Measurements from ENCODE around the gene WASF2. TPM values are rescaled to one million over a fixed set of nuclear protein-coding genes. Genes with fewer than 3 reads are reported as not detected.

WASF2 gene
- total RNA-seq, 3 donors from 2014 or later: 82.2 to 98.7 (median 87.1) TPM

DNA sequence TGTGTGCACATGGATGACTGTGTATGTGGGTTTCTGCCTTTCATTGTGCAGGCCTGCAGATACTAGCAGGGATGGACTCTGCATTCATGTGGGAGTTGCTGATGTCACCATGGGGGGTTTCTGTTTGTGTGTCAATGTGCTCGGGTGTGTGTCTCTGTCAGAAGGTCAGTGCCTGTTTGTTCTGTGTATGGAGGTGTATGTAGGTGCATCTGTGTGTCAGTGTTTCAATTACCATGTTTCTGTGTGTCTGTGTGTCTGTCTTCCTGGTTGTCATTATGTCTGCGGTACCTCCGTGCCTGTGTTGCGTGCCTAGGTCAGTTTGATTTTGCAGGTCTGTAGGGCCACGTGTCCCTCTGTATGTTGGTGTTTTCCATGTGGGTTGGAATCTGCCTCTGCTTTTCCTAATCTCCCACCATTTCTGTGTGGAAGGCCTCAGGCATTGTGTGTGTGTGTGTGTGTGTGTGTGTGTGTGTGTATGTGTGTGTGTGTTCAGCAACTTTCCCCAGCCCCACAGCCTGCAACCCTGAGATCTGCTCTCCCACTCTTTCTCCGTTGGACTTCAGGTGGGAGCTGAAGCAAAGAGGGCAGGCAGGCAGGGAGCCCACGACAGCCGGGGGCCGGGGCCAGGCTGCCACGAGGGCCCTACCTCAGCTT is 36.7 kb upstream of the WASF2 start:
- H3K4me1 Mint-ChIP-seq (ENCODE audit: low read depth): peaks cover 60% of the 10 kb centered on the region
- ATAC-seq: peak in 1 of 2 donors; percentile 2
- H3K36me3 Mint-ChIP-seq (ENCODE audit: insufficient read depth): no peaks in the 10 kb centered on the region

DNA sequence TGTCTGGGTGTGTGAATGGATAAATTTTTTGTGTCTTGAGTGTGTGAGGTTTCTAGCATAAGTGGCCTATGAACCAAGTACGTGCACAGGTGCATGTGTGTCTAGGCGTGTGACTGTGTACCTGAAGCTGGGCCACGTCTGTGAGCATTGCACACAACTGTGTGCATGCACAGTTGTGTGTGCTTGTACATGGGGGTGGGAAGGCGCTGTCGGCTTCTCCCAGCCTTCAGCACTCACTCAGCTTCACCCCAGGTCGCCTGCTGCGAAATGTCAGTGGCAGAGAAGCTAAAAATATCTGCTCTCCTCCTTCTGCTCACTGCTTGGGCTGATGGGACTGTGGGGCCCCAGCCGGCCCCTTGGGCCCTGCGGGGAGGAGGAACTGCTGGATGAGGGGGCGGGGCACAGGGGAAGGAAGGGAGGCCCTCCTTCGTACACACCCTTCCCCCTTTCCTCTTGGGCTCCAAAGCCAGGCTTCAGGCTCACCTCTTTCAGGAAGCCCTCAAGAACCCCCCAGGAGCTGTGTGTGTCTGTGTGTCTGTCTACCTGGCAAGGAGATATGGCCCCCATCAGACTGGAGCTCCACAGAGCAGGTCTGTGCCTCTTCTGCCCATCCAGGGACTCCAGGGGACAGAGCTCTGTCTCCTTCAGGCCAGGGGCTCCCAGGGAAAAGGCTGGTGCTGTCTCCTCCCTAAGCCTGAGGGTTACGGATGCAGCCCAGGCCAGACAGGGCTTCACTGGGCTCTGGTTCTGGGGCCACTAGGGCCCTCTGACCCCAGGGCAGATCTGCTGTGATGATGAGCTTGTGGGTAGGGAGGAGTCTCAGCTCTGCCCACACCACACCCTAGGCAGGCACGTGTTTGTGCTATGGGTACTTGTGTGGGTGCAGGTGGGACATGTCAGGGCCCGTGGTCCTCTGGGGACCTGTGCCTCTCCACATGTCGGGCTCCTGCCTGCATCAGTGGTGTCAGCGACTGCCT is 35.6 kb upstream of the WASF2 start:
- Mint-ChIP-seq H3K4me3 (peak overlapping the region; percentile 59), H3K27me3 (ENCODE audit: low read depth) (no peaks in the 10 kb centered on the region), H3K36me3 (ENCODE audit: insufficient read depth) (no peaks in the 10 kb centered on the region), H3K4me1 (ENCODE audit: low read depth) (peaks cover 70% of the 10 kb centered on the region), H3K9me3 (no peaks in the 10 kb centered on the region)
- peak; percentile 6 to 11 for ATAC-seq
- DNase-seq: no peak

More for the DNA sequence above, 36.7 kb upstream of the WASF2 start:
- Mint-ChIP-seq H3K27me3 (ENCODE audit: low read depth) (no peaks in the 10 kb centered on the region), H3K4me3 (peak overlapping the region; percentile 59), H3K9me3 (no peaks in the 10 kb centered on the region)
- no peak for DNase-seq

DNA sequence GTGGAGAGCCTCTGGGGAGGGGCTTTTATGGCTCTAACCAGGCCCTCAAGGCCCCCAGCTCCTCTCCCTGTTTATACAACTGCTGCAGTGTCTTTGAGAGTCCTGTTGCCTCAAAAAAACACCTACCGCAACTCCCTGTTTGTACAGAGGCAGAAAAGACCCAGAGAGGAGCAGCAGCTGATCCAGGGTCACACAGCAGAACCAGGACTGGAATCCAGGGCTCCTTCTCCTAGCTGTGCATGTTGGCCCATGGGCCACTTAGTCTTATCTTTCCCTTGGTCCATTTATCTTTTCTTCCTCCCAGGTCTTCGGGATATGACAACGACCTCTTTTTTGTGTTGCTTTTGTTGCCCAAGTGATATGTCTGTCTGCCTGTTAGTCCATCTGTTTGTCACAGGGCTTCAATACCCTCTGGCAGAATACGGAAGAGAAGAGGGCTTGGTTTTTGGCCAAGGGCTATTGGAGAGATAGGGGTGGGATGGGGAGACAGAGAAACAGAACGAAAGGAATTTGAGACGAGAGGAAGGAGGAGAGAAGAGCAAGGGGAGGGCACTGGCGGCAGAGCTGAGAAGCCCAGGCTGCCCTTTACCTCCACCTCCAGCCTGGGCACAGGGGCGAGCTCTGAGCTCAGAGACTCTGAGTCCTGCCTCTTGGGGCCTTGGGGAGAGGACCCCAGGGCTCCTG is 33.5 kb upstream of the WASF2 start:
- no peaks in the 10 kb centered on the region for H3K9me3 Mint-ChIP-seq
- no peak for DNase-seq
- no peak for ATAC-seq
- H3K36me3 Mint-ChIP-seq (ENCODE audit: insufficient read depth): no peaks in the 10 kb centered on the region
- peak overlapping the region; percentile 89 for H3K4me3 Mint-ChIP-seq
- H3K27me3 Mint-ChIP-seq (ENCODE audit: low read depth): no peaks in the 10 kb centered on the region
- H3K4me1 Mint-ChIP-seq (ENCODE audit: low read depth): peaks cover 75% of the 10 kb centered on the region

DNA sequence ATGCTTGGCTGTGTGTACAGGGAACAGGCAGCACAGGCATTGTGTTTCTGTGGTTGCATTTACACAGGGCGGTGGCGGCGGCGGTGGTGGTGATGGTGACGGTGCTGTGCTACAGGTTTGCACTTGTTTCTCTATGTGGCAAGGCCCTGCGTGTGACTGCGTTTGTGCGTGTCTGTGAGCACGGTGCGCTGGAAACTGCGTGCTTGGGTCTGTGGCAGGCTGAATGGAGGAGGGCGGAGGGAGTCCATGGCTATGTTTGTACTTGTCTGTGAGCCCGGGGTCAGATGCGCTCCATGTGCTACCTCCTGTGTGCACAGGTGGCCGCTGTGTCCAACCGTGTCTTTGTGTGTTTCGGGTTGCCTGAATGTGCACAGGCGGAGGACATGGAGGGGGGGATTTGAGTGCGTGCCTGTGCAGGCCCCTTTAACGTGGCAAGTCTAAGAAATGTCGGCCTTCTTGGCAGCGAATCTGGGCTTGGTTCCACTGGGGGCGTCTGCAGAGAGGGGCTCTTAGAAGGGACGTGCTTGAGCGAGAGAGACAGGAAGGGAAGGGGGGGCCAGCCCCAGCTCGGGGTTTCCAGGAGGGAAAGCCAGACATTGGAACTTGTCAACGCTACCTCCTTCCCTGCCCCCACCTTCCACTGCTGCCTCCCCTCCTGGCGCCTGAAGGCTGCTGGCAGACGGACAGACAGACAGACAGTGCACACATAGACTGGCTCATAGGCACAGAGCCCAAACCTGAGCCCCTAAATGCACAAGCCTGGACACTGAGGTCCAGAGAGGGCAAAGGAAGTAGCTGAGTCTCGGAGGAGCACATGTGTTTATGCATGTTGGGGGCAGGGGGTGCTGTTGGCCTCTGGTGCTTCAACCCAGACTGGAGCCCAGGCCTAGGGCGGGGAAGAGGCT is 32.7 kb upstream of the WASF2 start:
- no peaks in the 10 kb centered on the region for H3K9me3 Mint-ChIP-seq
- no peaks in the 10 kb centered on the region for H3K27me3 Mint-ChIP-seq (ENCODE audit: low read depth)
- H3K4me3 Mint-ChIP-seq: peak overlapping the region; percentile 89
- peak; percentile 68 for ATAC-seq
- peaks cover 78% of the 10 kb centered on the region for H3K4me1 Mint-ChIP-seq (ENCODE audit: low read depth)
- no peaks in the 10 kb centered on the region for H3K36me3 Mint-ChIP-seq (ENCODE audit: insufficient read depth)
- peak; percentile 49 for DNase-seq

DNA sequence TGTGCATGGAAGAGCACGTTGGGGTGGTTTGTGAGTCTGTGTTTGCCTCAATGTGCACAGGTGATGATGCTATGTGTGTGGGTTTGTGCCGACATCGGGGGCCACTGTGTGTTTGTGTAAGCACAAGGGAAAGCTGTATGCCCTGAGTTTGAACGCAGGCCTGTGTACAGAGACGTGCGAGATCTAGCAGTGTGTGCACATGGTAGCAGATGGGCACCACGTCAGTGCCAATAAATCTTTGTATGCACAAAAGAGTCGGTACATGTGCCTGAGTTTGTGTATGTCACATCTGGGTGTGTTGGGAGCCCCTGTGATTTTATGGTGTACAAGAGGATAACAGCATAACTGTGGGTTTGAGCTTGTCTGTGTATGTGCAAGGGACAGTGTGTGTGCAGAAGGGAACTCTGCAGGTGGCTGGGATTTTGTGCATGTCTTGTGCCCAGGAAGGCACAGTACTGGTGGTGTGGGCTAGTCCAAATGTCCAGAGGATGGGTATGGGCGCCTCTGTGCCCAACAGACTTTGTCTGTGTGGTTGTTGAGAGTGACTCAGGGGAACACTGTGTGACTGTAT is 32.0 kb upstream of the WASF2 start:
- ATAC-seq (peak; percentile 5 to 6), DNase-seq (no peak)
- Mint-ChIP-seq H3K4me1 (ENCODE audit: low read depth) (peaks cover 76% of the 10 kb centered on the region), H3K4me3 (peak overlapping the region; percentile 89), H3K36me3 (ENCODE audit: insufficient read depth) (no peaks in the 10 kb centered on the region), H3K27me3 (ENCODE audit: low read depth) (no peaks in the 10 kb centered on the region), H3K9me3 (no peaks in the 10 kb centered on the region)

DNA sequence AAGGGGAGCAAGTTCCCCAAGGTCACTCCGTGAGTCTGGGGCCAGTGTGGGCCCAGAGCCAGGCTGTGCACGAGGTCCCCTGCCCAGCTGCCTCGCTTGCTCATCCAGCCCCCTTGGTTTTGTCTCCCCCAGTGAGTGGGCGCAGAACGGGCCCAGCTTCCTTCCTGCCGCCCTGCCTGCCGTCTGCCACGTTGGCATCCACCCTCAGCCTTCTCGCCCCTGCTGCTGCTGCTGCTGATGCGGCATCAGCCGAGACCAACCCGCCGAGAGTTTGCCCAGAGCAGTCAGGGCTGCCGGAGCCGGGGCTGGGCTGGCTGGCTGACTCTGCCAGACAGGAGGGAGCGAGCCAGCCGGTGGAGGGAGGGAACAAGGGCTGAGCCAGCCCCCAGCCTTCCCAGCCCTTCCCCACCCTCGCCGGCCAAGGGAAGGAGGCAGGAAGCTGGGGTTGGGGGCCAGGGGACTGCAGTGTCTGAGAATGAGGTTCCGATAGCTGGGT is 31.4 kb upstream of the WASF2 start:
- H3K27me3 Mint-ChIP-seq (ENCODE audit: low read depth): no peaks in the 10 kb centered on the region
- ATAC-seq (peak; percentile 11 to 15), DNase-seq (peak; percentile 59)
- no peaks in the 10 kb centered on the region for H3K36me3 Mint-ChIP-seq (ENCODE audit: insufficient read depth)
- H3K4me1 Mint-ChIP-seq (ENCODE audit: low read depth): peaks cover 71% of the 10 kb centered on the region
- H3K4me3 Mint-ChIP-seq: peak overlapping the region; percentile 89
- no peaks in the 10 kb centered on the region for H3K9me3 Mint-ChIP-seq

DNA sequence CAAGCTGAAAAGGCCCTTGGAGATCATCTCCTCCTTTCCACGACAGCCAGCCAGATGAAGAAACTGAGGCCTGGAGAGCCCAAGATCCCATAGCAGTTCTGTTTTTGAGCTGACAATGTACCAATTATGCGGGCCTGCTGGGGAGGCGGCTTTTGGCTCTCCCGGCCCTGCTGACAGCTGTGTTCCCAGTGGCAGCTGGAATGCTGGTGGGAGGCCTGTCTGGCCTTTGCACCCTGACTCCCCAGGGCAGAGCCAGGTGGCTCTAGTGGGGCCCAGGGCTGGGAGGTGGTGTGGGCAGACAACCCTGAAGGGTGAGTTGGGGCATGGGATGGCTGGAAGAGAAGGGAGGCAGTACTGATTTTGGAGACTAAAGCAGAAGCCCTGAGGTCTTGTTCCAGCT is 30.7 kb upstream of the WASF2 start:
- H3K36me3 Mint-ChIP-seq (ENCODE audit: insufficient read depth): no peaks in the 10 kb centered on the region
- H3K4me3 Mint-ChIP-seq: peak overlapping the region; percentile 89
- ATAC-seq: no peak

DNA sequence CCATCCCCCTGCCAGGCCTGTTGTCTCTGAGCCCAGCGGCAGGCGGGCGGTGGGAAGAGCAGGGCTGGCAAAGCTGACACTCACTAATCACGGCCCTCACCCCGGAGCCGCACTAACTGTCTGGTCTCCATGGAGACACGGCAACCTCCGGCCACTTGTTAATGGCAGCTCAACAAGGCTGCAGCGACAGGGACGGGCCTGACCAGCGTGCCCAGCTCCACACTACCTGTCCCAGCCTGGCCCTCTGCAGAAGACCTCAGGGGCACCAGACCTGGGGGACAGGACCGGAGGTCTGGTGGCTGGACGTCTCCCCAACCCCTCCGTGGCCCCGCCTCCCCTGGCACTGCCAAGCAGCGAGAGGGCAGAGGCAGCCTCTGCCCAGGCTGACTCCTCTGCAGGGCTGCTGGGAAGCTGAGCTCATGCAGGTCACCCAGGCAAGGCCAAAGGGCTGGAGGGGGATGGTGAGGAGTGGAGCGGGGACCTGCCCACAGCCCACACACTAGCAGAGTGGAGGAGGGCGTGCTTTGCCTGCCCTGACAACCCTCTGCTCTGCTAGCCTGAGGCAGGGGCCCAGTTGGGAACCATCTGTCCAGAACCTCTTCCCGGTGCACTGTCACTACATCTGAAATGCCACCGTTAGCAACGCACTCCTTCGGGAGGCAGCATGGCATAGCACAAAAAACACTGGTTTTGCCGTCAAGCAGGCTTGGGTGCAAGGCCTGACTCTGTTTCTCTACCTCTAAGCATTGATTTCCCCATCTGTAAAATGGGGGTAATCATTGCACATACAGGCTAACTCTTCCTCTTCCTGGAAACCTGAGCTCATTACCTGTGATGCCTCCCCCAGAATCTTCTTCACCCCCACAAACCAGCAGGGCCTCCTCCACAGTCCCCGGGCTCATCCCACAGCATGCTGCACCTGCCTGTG is 29.6 kb upstream of the WASF2 start:
- no peak overlapping the region for H3K4me3 Mint-ChIP-seq
- H3K9me3 Mint-ChIP-seq: no peaks in the 10 kb centered on the region
- H3K4me1 Mint-ChIP-seq (ENCODE audit: low read depth): peaks cover 55% of the 10 kb centered on the region
- ATAC-seq (no peak), DNase-seq (no peak)
- H3K36me3 Mint-ChIP-seq (ENCODE audit: insufficient read depth): no peaks in the 10 kb centered on the region
- H3K27me3 Mint-ChIP-seq (ENCODE audit: low read depth): no peaks in the 10 kb centered on the region

More for the DNA sequence above, 30.7 kb upstream of the WASF2 start:
- no peaks in the 10 kb centered on the region for H3K27me3 Mint-ChIP-seq (ENCODE audit: low read depth)
- peaks cover 64% of the 10 kb centered on the region for H3K4me1 Mint-ChIP-seq (ENCODE audit: low read depth)
- H3K9me3 Mint-ChIP-seq: no peaks in the 10 kb centered on the region
- DNase-seq: no peak

DNA sequence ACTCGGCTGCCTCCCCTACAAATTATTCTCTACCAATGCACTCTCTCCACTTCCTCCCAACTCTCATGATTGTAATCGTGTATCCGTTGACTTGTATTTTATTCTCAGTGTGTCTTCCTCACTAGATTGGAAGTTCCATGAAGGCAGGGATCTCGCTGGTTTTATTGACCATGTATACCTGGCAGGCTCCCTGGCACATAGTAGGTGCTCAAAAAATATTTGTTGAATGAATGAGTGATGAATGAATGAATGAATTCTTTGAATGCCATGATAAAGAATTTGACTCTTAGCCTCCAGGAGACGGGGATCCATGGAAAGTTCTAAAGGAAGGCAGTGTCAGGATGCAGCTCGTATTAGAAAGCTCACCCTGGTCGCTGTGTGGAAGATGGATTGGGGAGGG is 28.8 kb upstream of the WASF2 start:
- ATAC-seq: no peak
- Mint-ChIP-seq H3K27me3 (ENCODE audit: low read depth) (no peaks in the 10 kb centered on the region), H3K9me3 (no peaks in the 10 kb centered on the region), H3K4me1 (ENCODE audit: low read depth) (peaks cover 48% of the 10 kb centered on the region), H3K4me3 (no peak overlapping the region), H3K36me3 (ENCODE audit: insufficient read depth) (no peaks in the 10 kb centered on the region)
- DNase-seq: no peak

DNA sequence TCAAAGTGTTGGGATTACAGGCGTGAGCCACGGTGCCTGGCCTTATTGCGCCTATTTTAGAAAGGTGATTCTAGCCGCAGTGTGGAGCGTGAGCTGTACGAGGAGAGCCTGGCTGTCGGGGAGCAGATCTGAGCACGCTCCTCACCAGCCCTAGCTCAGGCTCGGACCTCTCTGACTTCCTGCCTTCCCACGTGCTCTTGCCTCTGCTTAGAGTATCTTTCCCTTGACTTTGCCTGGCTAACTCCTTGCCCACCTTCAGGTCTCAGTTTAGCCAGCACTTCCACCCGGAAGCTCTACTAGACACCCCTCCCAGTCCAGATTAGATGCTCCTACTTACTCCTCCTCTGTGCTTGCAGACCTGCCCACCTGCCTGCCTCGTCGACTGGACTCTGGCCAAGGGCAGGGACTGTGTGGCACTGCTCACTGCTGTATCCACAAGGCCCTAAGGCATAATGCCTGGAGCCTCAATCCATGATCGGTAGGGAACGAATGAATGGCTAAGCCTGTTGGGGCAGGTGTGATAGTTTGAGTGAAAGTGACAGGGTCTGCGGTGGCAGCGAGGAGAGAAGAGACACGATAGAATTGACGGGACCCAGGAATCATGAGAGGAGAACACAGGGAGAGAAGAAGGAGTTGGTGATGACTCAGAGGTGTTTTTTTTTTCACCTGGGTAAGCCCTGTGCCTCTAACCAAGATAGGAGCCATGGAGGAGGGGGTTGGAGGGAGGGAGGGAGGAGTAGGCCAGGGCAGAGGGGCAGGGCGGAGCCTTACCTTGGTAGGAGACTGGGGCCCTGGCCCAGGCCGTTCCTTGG is 28.1 kb upstream of the WASF2 start:
- Mint-ChIP-seq H3K27me3 (ENCODE audit: low read depth) (no peaks in the 10 kb centered on the region), H3K4me3 (no peak overlapping the region), H3K36me3 (ENCODE audit: insufficient read depth) (no peaks in the 10 kb centered on the region), H3K9me3 (no peaks in the 10 kb centered on the region), H3K4me1 (ENCODE audit: low read depth) (peaks cover 43% of the 10 kb centered on the region)
- ATAC-seq (no peak), DNase-seq (no peak)

DNA sequence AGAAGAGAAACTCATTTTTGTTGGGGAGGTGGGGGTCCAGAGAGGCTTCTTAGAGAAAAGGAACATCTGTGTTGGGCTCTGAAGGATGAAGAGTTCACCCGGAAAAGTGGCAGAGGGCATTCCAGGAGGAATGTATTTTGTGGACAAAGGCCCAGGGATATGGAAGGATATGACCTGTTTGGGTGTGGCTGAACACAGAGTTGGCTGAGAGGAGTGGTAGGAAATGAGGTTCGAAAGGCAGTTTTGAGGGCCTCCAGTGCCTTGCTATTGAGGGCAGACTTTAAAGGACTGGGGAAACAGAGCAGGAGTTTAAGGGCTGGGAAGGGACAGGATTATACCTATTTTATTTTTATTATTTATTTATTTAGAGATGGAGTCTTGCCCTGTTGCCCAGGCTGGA is 27.3 kb upstream of the WASF2 start:
- Mint-ChIP-seq H3K4me1 (ENCODE audit: low read depth) (peaks cover 35% of the 10 kb centered on the region), H3K36me3 (ENCODE audit: insufficient read depth) (no peaks in the 10 kb centered on the region), H3K9me3 (no peaks in the 10 kb centered on the region), H3K4me3 (no peak overlapping the region), H3K27me3 (ENCODE audit: low read depth) (no peaks in the 10 kb centered on the region)
- no peak for DNase-seq
- ATAC-seq: no peak

DNA sequence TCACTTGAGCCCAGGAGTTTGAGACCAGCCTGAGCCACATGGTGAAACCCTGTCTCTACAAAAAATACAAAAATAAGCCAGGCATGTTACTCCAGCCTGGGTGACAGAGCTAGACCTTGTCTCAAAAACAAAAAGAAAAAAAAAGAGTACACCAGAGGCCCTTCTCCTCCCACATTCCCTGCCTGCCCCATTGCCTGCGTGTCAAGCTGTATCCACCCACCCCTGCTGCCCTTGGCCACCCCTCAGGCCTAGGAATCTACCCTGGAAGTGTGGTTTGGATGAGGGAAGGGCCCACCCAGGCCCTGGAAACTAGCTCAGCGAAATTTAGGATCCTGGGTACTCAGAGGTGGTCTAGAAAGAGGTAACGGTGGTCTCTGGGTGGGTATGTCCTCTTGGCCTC is 25.7 kb upstream of the WASF2 start:
- no peaks in the 10 kb centered on the region for H3K9me3 Mint-ChIP-seq
- DNase-seq (no peak), ATAC-seq (no peak)
- no peaks in the 10 kb centered on the region for H3K27me3 Mint-ChIP-seq (ENCODE audit: low read depth)
- no peaks in the 10 kb centered on the region for H3K36me3 Mint-ChIP-seq (ENCODE audit: insufficient read depth)
- no peak overlapping the region for H3K4me3 Mint-ChIP-seq
- H3K4me1 Mint-ChIP-seq (ENCODE audit: low read depth): peaks cover 19% of the 10 kb centered on the region
